GM12891 (cell line): ENCODE measurements around the gene ZKSCAN5.
A peak's percentile ranks its signal among the peaks of the same experiment; 100 is the strongest.
"Not testable (repeated sequence)": the region's sequence is repeated elsewhere in the genome, so short reads cannot be mapped to it uniquely, and the experiment has no call there.

Experiments
- DNase-seq: peaks from one replicate; pipeline ENCODE4 v3.0.0; 2011; ENCODE audit warnings: low spot score; ENCODE audit not compliant: insufficient read length
- FAIRE-seq: peaks from 2 replicates; lab custom pipeline; 2011; peaks lifted over from hg19 to GRCh38; lab: Jason Lieb, UNC
- PAX5 ChIP-seq: IDR thresholded peaks from 2 replicates; pipeline ENCODE4 v1.6.1; 2011; ENCODE audit warnings: low read length, moderate library complexity, mild to moderate bottlenecking; ENCODE audit not compliant: insufficient read depth, severe bottlenecking
- POLR2A ChIP-seq: IDR thresholded peaks from 2 replicates; pipeline ENCODE4 v1.6.1; 2011; ENCODE audit warnings: low read depth, low read length, control low read depth
- POLR2AphosphoS5 ChIP-seq: IDR thresholded peaks from 2 replicates; pipeline ENCODE4 v1.6.1; 2011; ENCODE audit warnings: low read depth, low read length, control low read depth
- POU2F2 ChIP-seq: IDR thresholded peaks from 2 replicates; pipeline ENCODE4 v1.6.1; 2011; ENCODE audit warnings: low read depth, mild to moderate bottlenecking, control low read depth, low read length, moderate library complexity
- SPI1 ChIP-seq: IDR thresholded peaks from 2 replicates; pipeline ENCODE4 v1.6.1; 2011; ENCODE audit warnings: low read depth, low read length, control low read depth
- TAF1 ChIP-seq: IDR thresholded peaks from 2 replicates; pipeline ENCODE4 v1.6.1; 2011; ENCODE audit warnings: low read depth, low read length, control low read depth

The ZKSCAN5 gene

DNA sequence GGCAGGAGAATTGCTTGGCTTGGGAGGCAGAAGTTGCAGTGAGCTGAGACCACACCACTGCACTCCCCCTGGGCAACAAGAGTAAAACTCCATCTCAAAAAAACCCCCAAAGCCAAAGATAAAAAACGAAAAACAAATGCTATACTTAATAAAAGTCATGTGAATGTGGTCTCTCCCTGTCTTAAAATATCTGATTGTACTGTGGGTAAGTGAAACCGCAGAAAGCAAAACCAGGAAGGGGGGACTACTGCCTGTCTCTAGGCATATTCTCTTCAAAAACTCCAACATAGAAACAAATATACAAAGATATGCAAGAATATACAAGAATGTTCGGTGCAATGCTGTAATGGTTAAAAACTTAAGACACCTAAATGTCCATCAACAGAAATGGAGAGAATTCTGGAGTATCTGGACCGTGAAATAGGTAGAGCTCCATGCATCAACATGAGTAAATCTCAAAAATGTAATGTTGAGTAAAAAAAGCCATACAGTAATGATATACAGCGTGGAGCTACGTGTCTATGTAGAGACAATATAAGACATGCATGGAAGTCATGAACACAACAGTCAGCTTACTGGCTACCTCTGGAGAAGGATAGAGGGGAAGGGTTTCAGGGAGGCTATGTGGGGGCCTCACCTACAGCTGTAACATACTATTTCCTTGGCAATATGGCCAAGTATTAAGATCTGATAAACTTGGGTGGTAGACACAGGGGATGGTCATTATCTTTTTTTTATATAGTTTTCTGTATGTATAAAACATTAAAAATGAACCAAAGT is 6.5 kb upstream of the ZKSCAN5 start:
- FAIRE-seq: no peak

DNA sequence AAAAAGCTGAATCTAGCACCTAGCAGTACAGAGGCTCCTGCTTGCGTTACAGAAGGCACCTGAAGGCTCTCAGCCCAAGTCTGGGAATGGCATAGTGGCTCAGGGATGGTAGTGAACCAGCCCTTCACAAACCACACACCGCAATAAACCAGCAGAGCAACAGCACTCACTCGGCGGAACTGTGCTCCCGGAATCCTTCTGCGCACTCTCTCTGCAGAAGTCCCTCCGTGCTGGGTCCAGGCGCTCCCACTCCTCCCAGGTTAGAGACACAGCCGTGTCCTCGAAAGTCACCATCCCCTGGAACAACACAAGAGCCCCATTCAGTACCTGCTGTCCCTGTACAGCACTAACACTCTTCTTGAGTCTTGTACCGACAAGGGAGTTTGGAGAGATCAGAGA is 5.9 kb upstream of the ZKSCAN5 start:
- FAIRE-seq (no peak), DNase-seq (no peak)
- TF ChIP-seq SPI1 (no peak), POLR2A (no peak), PAX5 (no peak), POU2F2 (no peak), POLR2AphosphoS5 (no peak), TAF1 (no peak)

More for the DNA sequence above, 6.5 kb upstream of the ZKSCAN5 start:
- DNase-seq: no peak
- TF ChIP-seq PAX5: no peak
- no peak for TF ChIP-seq TAF1

DNA sequence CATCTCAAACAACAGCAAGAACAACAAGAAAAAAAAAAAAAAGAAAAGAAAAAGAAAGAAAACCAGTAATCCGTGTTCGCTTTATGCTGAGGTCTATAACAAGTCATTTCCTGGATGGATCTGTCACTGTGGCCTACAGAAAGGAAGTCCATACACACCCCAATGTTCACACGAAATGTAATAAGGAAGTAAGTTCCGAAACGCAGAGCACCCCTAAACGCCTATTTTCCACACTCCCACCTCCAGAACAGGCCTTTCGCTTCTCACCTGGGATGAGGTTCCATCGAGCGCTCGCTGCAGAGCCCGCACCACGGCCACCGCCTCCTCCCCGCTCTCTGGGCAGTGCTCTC is 5.1 kb upstream of the ZKSCAN5 start:
- no peak for DNase-seq
- no peak for TF ChIP-seq POLR2AphosphoS5
- TF ChIP-seq POU2F2: no peak
- TF ChIP-seq SPI1: peak; percentile 50; the same call in 1 of the 2 replicates
- no peak for FAIRE-seq

DNA sequence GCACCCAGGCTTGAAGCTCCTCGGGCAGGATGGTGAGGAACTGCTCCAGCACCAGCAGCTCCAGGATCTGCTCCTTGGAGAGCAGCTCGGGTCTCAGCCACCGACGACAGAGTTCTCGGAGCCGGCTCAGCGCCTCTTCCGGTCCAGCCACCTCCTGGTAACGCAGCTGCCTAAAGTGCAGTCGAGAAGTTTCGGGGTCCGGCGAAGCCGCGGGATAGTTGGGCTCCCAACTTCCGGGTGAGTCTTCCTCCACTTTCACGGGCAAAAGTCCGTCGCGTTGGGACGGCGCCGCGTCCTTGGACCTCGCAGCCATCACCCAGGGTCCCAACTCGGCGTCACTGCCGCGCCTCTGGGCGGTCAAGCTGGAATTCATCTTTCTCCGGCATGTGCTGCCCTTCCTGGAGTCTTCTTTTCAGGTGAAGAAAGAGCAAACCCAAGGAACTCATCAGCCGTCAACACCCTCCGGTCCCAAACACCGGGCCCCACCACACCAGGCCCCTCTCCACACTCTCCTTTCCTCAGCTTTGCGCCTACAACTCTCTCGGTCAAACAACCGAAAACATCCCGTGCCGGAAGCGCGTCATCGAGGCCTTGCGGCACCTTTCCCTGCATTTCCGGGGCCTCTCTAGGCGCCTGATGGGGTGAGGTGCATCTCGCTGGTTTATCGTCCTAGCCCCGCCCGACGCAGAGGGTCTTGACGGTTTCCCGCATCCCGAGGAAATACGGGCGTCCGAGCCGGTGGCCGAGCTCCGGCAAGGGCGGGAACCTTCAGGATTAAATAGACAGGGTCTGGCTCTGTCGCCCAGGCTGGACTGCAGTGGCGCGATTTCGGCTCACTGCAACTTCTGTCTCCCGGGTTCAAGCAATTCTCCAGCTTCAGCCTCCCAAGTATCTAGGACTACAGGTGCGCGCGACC is 4.5 kb upstream of the ZKSCAN5 start, which contains the start of gene ZNF394:
ZNF394 (minus strand) TSS at position 561 of the 916 bp plus-strand sequence; CDS start at position 373, 188 bp downstream.
- DNase-seq (peak; percentile 80), FAIRE-seq (peak; percentile 84)
- TF ChIP-seq TAF1 (peak; percentile 87), POLR2AphosphoS5 (peak; percentile 95), POU2F2 (peak; percentile 74), POLR2A (peak; percentile 95), SPI1 (no peak), PAX5 (no peak)

DNA sequence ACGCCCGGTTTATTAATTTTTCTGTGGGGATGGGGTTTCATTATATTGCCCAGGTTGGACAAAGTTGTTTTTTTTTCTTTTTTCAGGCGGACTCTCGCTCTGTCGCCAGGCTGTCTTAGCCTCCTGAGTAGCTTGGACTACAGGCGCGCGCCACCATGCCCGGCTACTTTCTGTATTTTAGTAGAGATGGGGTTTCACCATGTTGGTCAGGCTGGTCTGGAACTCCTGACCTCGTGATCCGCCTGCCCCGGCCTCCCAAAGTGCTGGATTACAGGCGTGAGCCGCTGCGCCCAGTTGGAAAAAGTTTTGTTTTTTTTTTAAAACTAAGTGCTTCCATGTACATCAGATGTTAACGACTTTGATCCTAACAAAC is 3.8 kb upstream of the ZKSCAN5 start:
- no peak for DNase-seq
- TF ChIP-seq POLR2A: no peak
- TF ChIP-seq SPI1: no peak
- no peak for FAIRE-seq

DNA sequence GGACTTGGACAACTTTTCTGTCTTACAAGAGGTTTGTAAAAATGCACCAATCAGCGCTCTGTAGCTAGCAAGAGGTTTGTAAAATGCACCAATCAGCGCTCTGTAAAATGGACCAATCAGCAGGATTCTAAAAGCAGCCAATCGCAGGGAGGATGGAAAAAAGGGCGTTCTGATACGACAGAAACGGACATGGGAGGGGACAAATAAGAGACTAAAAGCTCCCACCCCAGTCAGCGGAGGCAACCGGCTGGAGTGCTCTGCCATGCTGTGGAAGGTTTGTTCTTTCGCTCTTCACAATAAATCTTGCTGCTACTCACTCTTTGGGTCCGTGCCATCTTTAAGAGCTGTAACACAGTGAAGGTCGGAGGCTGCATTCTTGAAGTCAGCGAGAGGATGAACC is 3.2 kb upstream of the ZKSCAN5 start:
- not testable (repeated sequence) for FAIRE-seq, DNase-seq

DNA sequence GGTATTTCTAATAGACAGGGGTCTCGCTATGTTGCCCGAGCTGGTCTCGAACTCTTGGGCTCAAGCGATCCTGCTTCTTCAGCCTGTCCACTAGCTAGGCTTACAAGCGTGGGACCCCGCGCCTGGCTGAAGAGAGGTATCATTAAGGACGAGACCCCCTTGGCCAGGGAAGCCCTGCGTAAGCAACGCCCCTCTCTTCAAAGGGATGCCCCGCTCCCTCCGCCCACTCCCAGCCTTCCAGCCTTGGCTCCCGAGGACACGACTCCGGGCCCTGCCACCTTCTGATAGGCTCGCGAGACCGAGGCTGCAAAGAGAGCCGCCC is 220 bp upstream of the ZKSCAN5 start:
- DNase-seq: no peak
- no peak for FAIRE-seq
- TF ChIP-seq POLR2A: no peak
- no peak for TF ChIP-seq POU2F2
- no peak; the same call in 1 of the 2 replicates for TF ChIP-seq TAF1
- no peak for TF ChIP-seq SPI1
- TF ChIP-seq POLR2AphosphoS5: no peak
- TF ChIP-seq PAX5: no peak

DNA sequence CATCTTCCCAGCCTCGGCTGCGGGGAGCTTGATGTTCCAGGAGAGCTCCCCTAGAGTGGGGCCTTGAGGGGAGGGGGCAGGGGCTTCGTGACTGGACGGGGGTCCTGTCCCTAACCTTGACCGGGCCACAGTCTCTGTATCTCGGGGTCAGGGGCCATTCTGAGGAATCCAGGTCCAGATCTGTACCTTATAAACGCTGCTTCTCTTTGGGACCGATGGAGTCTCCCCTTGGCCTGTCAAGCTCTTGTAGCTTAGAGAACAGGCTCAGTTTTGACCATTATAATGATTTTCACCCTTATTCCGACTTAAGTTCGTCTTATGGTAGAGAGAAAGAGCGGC is 831 bp downstream of the ZKSCAN5 start:
- TF ChIP-seq PAX5 (no peak), POU2F2 (no peak), SPI1 (no peak), TAF1 (no peak), POLR2A (no peak), POLR2AphosphoS5 (no peak)
- FAIRE-seq (no peak), DNase-seq (no peak)

DNA sequence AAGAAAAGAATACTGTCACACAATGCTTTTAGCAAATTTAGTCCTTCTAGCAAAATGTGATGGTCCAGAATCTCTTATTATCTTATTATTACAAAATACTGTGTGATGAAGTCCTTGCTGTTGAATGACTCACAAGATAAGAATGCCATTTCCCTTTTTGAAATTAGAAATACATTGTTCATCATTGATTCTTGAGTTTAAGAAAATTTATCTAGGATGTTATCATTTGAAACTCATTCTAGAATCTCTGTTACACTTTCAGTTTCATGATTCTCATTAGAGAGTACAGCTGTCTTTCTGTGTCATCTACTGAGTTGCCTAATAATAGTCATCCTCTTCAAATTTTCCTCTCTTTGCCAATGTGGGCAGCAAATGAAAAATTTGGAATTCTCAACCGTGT is 9.6 kb downstream of the ZKSCAN5 start:
- no peak for FAIRE-seq
- no peak for DNase-seq
- TF ChIP-seq POLR2AphosphoS5 (no peak), POU2F2 (no peak), TAF1 (no peak), POLR2A (no peak), SPI1 (no peak), PAX5 (no peak)

DNA sequence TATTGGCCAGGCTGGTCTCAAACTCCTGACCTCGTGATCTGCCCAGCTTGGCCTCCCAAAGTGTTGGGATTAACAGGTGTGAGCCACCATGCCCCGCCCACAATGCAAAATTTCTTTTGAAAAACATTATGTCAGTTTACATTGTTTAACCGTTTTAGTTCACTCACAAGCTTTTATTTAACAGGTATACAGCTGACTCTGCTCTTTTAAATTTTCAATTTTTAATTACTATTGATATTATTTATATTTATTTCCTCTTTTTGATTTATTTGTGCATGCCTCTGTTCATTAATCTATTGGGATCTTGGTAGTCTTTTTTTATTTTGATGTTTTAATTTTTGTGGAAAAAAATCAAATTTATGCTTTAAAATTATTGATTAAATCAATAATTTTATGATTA is 16.9 kb downstream of the ZKSCAN5 start:
- FAIRE-seq: no peak
- no peak for TF ChIP-seq PAX5
- no peak for TF ChIP-seq TAF1
- TF ChIP-seq POLR2AphosphoS5: no peak
- TF ChIP-seq POU2F2: no peak
- no peak for TF ChIP-seq SPI1
- no peak for TF ChIP-seq POLR2A

More for the DNA sequence above, 16.9 kb downstream of the ZKSCAN5 start:
- no peak for DNase-seq
